DMS114 treated with DMSO at 0.1 percent for 48 hours (cell line): ENCODE results near the gene PFKP.
"Not testable (repeated sequence)": the region's sequence is repeated elsewhere in the genome, so short reads cannot be mapped to it uniquely, and the experiment has no call there.

Experiments used
- DNase-seq: peaks from one replicate; lab custom pipeline; 2025; ENCODE audit not compliant: unreplicated experiment; lab: John Stamatoyannopoulos, UW

PFKP gene

DNA sequence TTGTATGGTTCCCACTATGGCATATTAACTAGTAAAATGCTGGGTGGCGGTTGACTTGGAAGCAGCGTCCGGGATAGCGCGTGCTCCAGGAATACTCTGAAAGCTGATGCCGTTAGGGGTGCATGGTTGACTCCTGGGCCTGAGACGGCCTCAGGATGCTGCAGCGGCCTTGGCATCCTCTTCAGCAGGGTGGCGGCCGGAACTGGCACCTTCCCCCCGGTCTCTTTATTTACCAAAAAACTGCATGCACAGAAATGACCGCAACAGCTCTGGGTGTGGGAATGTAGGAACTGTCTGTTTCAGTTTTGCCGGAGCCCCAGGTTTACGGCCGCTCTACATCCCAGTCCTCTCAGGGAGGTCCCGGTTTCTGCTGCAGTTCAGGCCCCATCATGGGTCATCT lies 28.8 kb downstream of the PFKP start:
- no peak for DNase-seq

DNA sequence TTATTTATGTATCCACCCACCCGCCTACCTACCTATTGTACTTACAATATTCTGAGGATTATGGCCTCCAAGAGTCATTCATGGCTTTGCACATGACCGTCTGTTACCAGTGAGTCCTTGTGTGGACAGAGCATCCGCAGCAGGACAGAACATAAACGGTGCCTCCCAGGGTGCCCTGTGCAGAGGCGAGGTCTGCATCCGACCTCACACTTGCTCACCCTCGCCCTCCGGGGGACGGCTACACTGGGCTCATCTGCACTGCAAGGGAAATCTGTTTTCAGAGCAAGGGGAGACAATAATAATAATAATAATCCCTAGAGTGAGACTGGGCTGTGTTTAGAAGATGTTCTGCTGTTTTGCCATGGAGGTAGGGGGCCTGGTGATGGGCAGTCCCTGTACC lies 29.8 kb downstream of the PFKP start:
- no peak for DNase-seq

DNA sequence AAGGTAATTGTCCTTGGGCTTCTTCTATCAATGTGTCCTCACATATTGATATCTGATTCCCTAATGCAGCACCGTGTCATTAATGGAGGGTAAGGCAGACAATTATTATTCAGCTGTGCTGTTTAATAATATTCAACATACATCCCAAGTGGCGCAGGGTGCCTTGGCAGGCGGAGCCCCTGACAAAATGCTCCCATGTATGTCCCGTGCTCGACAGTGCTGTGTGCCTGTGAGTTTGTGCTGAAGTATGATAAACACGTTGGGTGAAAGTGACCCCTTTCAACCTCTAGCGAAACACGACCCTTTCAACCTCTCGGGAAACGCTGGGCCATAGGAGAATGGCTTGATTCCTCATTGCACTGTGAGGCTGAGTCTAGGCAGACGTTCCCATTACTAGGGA lies 31.3 kb downstream of the PFKP start:
- DNase-seq = no peak

DNA sequence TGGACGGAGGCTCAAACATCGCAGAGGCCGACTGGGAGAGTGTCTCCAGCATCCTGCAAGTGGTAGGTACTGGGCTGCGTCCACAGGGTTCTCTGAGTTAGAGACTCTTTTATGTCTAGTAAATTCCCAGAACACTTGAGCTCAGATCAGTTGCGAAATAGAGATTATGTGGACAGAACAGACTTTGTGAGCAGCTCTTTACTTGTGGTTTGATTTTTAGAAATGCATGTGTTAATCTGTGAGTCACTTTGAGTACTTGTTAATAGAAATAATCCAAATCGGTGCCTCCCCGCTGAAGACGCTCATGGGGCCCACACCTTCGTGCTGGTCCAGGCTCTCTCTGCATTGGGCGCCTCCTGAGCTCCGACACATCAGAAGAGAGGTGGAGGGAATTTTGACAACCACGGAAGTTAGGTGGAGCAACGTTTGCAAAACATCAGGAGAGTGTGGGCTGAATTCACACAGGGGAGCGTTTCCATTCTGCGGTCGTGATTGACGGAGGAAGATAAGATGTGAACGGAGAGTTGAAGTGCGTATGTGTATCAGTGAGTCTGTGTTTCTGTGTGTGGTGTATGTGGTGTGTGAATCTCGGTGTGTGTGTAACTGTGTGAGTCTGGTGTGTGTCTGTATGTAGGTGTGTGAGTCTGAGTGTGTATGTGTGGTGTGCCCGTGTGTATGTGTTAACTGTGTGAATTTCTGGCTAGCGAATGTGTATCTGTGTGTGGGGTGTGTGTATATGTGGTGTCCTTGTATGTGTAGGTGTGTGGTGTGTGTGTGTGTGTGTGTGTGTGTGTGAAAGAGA lies 32.1 kb downstream of the PFKP start:
- no peak for DNase-seq

DNA sequence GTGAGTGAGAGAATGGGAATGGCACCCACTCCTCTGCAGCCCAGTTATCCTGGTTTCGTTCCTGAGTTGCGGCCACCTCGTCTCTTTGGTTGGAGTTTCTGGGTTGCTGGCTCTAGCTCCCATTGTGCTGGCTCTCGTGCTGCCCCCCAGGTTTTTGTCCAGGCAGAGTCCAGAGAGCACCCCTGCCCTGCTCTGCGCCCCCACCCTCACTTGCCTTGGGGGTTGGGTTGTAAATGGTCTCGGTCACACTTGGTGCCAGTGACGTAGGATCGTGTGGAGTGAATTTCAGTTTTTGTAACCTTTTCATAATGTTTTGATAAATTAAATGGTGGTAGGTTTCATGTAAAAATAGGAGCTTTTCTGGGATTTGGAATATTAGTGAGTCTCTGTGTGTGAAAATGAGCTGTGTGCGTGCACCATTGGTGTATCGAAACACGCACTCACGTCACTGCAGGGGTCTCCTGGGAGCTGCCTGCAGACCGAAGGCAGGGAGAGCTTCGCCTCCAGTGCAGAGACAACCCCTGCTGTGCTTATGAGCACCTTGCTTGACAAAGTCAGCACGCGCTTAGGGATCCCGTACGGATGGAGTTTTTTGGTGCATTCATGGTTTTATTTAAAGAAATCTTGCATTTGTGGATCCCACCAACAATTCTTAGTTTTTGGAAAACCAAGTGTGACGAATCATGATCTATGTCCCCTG lies 32.9 kb downstream of the PFKP start:
- DNase-seq = no peak

DNA sequence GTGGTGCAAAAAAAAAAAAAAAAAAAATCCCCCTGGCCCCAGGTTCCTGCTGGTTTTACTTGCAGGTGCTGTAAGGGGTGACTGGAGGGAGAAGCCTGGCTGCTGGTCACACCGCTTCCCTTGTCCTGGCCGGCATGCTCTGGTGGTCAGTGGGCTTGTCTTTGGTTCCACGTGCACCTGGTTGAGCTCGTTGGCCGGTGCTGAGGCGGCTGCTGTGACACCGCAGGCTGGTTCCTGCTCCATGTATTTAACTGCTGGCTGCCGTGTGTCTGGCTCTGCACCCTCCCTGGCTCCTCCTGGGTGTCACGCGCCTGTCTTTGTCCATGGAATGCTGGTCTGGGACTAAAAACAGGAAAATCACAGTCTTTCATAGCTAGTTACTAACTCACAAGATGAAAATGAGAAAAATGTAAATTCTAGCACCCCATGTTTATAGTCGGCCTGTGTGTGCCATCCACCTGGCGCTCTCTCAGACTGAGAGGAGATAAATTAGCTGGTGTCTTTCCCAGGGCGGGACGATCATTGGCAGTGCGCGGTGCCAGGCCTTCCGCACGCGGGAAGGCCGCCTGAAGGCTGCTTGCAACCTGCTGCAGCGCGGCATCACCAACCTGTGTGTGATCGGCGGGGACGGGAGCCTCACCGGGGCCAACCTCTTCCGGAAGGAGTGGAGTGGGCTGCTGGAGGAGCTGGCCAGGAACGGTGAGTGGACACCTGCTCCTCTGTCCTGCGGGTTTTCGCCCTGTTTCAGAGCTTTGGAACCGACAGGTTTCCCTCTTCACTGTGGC lies 33.7 kb downstream of the PFKP start:
- no peak for DNase-seq

DNA sequence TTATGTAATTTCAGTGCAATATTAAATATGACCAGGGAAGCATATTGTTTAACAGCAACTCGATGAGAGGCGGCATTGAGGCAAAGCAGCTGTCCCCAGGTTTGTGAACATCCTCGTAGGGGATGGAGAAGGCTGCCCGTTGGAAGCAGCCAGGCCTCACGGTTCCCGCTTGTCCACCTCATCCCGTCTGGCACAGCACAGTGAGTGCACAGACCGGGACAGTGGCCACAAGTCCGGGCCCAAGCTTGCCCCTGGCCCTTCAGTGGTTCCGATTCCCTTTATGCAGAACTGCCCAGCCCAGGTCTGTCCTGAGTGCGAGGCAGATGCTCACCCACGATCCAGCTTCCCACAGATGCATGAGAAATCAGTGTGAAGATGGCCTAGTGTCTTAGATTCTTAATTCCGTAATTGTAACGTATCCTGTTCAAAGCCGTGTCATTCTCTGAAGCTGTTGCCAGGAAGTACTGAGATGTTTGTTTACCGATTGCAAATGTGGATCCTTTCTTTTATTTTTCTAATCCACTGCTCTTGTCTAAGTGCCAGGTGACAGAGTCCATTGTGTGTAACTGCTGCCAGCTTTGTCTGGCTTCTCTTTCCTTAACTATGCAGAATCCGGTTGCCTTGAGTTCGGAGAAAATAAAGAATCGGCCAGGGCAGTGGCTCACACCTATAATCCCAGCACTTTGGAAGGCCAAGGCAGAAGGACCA lies 35.5 kb downstream of the PFKP start:
- no peak for DNase-seq

DNA sequence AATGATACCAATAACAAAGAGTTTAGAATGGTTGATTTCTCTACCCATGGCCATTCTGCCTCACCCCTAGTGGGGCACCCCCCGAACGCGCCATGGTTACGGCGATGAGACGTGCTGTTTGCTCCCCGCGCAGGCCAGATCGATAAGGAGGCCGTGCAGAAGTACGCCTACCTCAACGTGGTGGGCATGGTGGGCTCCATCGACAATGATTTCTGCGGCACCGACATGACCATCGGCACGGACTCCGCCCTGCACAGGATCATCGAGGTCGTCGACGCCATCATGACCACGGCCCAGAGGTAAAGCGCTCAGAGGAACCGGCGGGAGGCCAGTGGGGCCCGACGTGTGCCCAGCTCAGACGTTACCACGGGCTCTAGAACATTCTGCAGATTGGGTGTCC lies 36.3 kb downstream of the PFKP start:
- DNase-seq = no peak

DNA sequence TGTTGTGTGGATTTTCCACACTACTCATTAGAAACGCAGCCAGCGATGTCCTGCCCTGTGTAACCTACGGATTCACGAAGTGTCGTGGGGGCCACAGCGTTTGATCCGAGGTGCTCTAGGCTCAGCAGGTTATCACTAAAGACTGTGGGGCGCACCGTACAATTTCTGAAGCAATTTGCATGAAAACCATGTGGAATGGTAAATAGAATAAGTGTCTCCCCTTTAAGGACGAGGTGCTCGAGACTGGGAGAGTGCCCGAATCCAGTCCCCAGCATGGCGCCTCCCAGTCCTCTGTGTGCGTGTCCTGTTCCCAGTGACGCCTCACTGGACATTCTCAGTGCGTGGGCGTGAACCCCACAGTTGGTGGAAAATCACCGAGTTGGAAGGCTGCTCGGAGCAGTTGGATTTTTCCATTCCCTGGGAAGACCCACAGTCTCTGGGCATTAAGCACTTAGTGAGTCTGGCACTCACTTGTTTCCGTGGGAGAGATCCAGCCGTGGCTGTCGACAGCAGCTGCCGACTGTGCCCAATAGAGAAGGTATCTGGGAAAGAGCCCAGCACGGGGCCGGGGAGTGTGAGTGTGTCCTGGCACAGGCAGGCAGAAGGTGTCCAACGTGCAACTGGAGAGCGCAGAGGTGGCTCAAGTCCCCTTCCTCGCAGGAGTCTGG lies 37.0 kb downstream of the PFKP start:
- no peak for DNase-seq

DNA sequence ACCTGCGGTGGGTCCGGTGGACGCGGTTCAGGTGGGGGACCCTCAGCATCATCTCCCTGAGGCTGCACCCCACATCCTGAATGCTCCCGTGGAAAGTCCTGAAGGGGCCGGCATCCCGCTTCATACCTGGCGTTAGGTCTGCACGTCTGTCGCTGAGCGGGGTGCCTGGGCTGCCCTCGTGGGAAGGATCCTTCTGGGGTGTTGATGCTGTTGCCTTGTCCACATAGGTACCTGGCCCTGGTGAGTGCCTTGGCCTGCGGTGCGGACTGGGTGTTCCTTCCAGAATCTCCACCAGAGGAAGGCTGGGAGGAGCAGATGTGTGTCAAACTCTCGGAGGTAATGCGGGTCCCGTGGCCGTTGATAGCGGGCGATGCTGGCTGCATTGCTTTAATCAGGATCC lies 37.8 kb downstream of the PFKP start:
- no peak for DNase-seq

DNA sequence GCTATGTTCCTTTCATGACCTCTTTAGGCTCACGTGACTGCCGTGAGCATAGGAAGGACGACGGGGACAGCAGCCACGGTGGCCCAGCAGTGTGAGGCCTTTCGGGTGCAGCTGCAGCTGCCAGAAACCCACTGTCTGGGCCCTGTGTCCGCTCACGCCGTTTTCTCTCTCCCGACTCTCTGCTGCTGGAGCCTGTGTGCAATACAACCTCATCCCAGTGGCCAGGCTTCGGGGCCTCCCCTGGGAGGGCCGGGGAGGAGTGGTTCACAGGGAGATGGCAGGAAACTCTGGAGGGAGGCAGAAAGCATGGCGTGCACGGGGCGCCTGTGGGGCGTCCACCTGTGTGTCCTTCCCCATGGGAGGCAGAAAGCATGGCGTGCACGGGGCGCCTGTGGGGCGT lies 38.6 kb downstream of the PFKP start:
- no peak for DNase-seq

DNA sequence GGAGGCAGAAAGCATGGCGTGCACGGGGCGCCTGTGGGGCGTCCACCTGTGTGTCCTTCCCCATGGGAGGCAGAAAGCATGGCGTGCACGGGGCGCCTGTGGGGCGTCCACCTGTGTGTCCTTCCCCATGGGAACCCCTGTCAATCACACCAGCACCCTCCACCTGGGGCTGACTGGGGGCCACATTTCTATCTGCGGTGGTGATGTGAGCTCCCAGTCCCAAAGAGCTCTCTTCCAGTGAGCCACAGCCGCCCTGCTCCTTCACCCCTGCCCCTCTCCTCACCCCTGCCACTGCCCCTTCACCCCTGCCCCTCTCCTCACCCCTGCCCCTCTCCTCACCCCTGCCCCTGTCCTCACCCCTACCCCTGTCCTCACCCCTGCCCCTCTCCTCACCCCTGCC lies 39.0 kb downstream of the PFKP start:
- not testable (repeated sequence) for DNase-seq

DNA sequence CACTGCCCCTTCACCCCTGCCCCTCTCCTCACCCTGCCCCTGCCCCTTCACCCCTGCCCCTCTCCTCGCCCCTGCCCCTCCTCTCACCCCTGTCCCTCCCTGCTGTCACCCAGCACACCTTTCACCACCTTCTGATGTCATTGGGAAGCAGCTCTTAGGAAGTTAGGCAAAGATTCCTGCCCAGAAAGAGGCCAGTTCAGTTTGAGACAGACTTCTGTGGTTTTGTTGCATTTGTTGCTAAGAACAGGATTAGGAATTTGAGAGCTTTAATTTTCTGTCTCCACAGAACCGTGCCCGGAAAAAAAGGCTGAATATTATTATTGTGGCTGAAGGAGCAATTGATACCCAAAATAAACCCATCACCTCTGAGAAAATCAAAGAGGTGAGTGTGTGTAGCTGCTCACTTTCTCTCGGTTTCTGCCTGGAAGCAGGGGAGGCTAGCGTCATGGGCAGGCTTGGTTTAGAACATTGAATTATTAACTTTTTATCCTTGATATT lies 39.6 kb downstream of the PFKP start:
- DNase-seq = no peak

DNA sequence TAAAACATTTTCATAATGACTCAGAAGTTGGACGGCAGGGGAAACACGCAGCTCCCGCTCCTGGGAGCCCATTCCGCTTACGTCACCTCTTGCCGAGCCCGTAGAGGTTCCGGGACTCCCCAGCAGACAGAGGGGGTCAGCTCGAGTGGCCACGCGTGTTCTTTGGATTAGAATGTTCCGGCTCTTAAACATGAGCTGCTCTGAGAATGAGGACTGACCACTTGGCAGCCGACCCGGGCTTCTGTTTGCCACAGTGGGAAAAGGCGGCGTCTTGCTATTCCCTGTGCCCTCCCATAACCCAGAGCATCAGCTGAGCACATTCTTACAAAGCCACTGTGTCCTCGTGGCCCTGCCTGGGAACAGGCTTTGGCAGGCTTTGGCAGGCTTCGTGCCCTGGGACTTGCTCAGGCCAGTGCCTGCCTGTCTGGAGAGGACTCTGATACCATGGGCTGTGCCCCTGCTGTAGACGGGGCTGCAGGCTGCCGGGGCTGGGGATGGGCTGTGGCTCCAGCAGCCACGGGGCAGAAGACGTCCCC lies 40.1 kb downstream of the PFKP start:
- no peak for DNase-seq

DNA sequence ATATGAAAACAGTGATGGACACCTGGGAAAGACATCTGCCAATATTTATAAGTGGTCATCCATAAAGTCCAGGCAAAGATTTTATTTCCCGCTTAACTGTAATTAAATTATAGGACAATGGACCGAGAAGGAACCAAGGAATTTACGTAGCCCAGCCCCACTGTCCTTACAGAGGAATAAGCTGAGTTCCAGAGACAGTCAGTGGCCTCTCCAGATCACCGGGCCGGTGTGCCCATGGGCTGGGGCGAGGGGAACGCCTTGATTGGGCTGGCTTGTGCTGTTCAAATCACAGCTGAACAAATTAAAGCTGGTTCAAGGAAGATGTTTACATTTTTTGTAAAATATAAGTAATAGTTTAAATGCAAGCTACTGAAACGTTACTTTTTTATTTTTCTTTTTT lies 40.7 kb downstream of the PFKP start:
- no peak for DNase-seq

DNA sequence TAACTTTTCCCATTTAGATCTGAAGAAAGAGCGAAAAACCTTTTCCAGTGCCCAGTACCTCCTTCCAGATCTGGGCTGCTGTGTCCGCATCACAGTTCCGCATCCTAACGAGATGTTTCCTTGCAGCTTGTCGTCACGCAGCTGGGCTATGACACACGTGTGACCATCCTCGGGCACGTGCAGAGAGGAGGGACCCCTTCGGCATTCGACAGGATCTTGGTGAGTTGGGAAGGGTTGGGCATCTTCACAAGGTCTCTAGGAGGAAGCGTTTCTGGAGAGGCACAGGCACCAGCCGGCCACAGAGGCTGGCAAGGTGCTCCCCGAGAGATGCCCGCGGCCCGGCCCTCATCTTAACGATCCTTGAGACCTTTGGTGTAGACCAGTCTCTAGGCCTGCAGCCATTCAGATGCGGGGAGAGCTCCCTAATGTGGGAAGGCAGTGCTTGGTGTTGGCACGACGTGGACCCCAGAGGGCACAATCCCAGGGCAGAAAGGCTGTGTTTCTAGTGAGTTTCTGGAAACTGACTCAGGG lies 41.3 kb downstream of the PFKP start:
- no peak for DNase-seq

DNA sequence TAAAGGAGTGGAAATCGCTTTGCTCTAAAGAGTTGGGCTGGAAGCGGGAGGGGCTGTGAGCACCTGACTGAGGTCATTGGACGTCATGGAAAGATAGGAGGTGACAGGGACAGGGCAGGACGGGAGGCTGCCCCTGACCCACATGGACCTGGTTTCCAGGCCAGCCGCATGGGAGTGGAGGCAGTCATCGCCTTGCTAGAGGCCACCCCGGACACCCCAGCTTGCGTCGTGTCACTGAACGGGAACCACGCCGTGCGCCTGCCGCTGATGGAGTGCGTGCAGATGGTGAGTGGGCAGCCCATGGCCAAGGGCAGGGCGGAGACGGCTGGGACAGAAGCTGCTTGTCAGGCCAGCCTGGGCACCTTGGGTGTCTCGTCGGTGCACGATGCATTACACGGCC lies 41.8 kb downstream of the PFKP start:
- no peak for DNase-seq

DNA sequence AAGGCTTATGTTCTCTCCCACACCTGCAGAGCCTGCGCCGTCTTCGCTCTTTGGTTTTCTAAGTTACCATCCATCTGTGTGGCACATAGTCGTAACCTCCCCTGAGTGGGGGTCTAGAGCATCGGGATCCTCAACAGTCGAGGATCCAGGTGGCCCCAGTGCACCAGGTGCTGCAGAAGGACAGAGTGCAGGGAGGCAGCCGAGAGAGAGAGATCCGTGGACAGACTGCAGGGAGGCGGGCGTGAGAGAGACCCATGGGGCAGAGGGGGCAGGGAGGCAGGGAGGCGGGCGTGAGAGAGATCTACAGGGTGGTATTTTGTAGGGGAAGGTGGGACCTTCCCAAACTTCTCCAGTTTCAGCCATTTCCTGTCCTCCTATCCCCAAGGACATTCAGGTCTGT lies 42.3 kb downstream of the PFKP start:
- DNase-seq = no peak

DNA sequence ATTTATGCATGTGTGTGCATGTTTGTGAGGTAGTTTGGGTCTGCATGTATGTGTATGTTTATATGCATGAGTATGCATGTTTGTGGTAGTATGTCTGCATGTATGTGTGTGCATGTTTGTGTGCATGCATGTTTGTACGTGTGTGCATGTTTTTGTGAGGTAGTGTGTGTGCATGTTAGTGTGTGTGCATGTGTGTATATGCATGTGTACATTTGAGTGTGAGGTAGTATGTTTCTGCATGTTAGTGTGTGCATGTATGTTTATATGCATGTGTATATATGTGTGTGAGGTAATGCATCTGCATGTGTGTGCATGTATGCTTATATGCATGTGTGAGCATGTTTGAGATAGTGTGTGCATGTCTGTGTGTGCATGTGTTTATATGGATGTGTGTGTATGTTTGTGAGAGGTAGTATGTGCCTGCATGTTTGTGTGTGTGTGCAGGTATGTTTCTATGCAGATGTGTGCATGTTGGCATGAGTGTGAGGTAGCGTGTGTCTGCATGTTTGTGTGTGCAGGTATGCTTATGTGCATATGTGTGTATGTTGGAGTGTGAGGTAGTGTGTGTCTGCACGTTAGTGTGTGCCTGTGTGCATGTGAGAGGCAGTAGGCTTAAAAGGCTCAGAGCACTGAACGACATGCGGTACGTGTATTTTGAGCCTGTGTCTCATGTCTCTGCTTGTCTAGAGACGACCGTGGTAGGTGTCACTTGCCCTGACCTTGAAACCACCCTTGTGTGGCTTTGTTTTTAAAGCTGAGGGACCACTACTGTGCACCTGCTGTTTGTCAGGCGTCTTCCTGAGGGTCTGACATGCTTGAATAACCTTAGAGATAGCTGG lies 43.7 kb downstream of the PFKP start:
- no peak for DNase-seq
